Measurements from ENCODE around the gene PRDX1.

GRCh38 chr1:45510036-45510971, 11.4 kb downstream of the PRDX1 start:
- TF ChIP-seq POLR2A (IDR thresholded peaks at IDR 0.05) (no peak), CTCF (IDR thresholded peaks at IDR 0.05) (no peak)

All from testis (tissue), 2 donors.